HepG2 (cell line): ENCODE data around the gene CCDC120. TPM values are rescaled to one million over a fixed set of nuclear protein-coding genes. Genes with fewer than 3 reads are reported as not detected.

Experiments used
- CEBPB ChIP-seq: IDR thresholded peaks from 2 replicates; pipeline ENCODE4 v1.6.1; 2011; ENCODE audit warnings: low read depth, low read length, improper control_type of control experiment, borderline replicate concordance
- GLI4 ChIP-seq: sonication (generic); formaldehyde crosslinking; IDR thresholded peaks from 2 replicates; pipeline ENCODE4 v1.5.1; 2020; ENCODE audit warnings: missing genetic modification reagents, mild to moderate bottlenecking, moderate library complexity, borderline replicate concordance
- HOXA3 ChIP-seq: sonication (generic); formaldehyde crosslinking; IDR thresholded peaks from 2 replicates; pipeline ENCODE4 v1.5.0; 2020; ENCODE audit warnings: missing genetic modification reagents
- KDM5B ChIP-seq: sonication (generic); formaldehyde crosslinking; IDR thresholded peaks from 2 replicates; pipeline ENCODE4 v1.4.0; 2020; ENCODE audit warnings: missing genetic modification reagents, mild to moderate bottlenecking, borderline replicate concordance
- MAF1 ChIP-seq: sonication (generic); formaldehyde crosslinking; IDR thresholded peaks from 2 replicates; pipeline ENCODE4 v1.5.0; 2020; ENCODE audit warnings: missing genetic modification reagents, borderline replicate concordance
- MAFG ChIP-seq: sonication (generic); formaldehyde crosslinking; IDR thresholded peaks from 2 replicates; pipeline ENCODE4 v1.5.1; 2020; ENCODE audit warnings: mild to moderate bottlenecking, missing genetic modification reagents
- PCBP1 ChIP-seq: fragments of 200-400 bp; formaldehyde crosslinking; IDR thresholded peaks from 2 replicates; pipeline ENCODE4 v1.6.1; 2017; ENCODE audit warnings: mild to moderate bottlenecking, low read depth, low read length, borderline replicate concordance
- PHF8 ChIP-seq: sonication (generic); formaldehyde crosslinking; IDR thresholded peaks from 2 replicates; pipeline ENCODE4 v1.5.0; 2020; ENCODE audit warnings: missing genetic modification reagents
- POGZ ChIP-seq: sonication (generic); formaldehyde crosslinking; IDR thresholded peaks from 2 replicates; pipeline ENCODE4 v1.4.0; 2020; ENCODE audit warnings: mild to moderate bottlenecking, missing genetic modification reagents
- RFX3 ChIP-seq: IDR thresholded peaks from 2 replicates; pipeline ENCODE4 v1.6.1; 2016; ENCODE audit warnings: missing biosample characterization, missing genetic modification reagents
- RFXANK ChIP-seq: IDR thresholded peaks from 2 replicates; pipeline ENCODE4 v1.6.1; 2016
- SP4 ChIP-seq: sonication (generic); formaldehyde crosslinking; IDR thresholded peaks from 2 replicates; pipeline ENCODE4 v1.8.1; 2023; ENCODE audit warnings: mild to moderate bottlenecking, missing genetic modification reagents
- THAP11 ChIP-seq: IDR thresholded peaks from 2 replicates; pipeline ENCODE4 v1.6.1; 2016; ENCODE audit warnings: missing biosample characterization, missing genetic modification reagents
- ZFP90 ChIP-seq: sonication (generic); formaldehyde crosslinking; IDR thresholded peaks from 2 replicates; pipeline ENCODE4 v1.8.0; 2022; ENCODE audit warnings: missing genetic modification reagents, mild to moderate bottlenecking, inconsistent platforms, borderline replicate concordance
- ZNF792 ChIP-seq: IDR thresholded peaks from 2 replicates; pipeline ENCODE4 v1.6.1; 2016
- polyA plus RNA-seq, 8 experiments: library from polyadenylated mRNA; depleted of rRNA in 3 of 8; stranded (reverse) in 7 of 8; unstranded in 1 of 8; fragments of >200 nt; fragmentation: Illumina TruSeq in 4 of 8; extraction: Trizol in 4 of 8; gene quantifications; 2 replicates each; pipeline versions ENCODE4 v1.2.1 to v1.2.3, GENCODE V29; 2011 to 2016; ENCODE audit warnings: low read depth in 4 of 8, missing spikeins in 1 of 8, mixed read lengths in 1 of 8; ENCODE audit not compliant: insufficient read depth in 1 of 8
- total RNA-seq, 5 experiments: library from RNA; depleted of rRNA; stranded (reverse); fragments of >200 nt; fragmentation: Illumina TruSeq; extraction: Trizol; gene quantifications; 2 replicates each; pipeline ENCODE4 v1.2.3, GENCODE V29; 2016; ENCODE audit warnings: low read depth in 1 of 5
- TF ChIP-seq, protein P1 (sequence below): sonication (generic); formaldehyde crosslinking; IDR thresholded peaks from 2 replicates; pipeline ENCODE4 v1.4.0; 2020; ENCODE audit warnings: missing genetic modification reagents
- TF ChIP-seq, protein P2 (sequence below): IDR thresholded peaks from 2 replicates; pipeline ENCODE4 v1.6.1; 2016; ENCODE audit warnings: missing compliant biosample characterization, missing genetic modification reagents, borderline replicate concordance
- TF ChIP-seq, protein P3 (sequence below): sonication (generic); formaldehyde crosslinking; IDR thresholded peaks from 2 replicates; pipeline ENCODE4 v1.4.0; 2020; ENCODE audit warnings: missing genetic modification reagents
- TF ChIP-seq, protein P4 (sequence below): sonication (generic); formaldehyde crosslinking; IDR thresholded peaks from 2 replicates; pipeline ENCODE4 v1.8.0; 2022; ENCODE audit warnings: missing genetic modification reagents, mild to moderate bottlenecking, moderate library complexity, borderline replicate concordance
- TF ChIP-seq, protein P5 (sequence below): sonication (generic); formaldehyde crosslinking; conservative IDR thresholded peaks from 2 replicates; pipeline ENCODE4 v1.8.0; 2022; ENCODE audit warnings: mild to moderate bottlenecking, moderate library complexity, missing genetic modification reagents
- TF ChIP-seq, protein P6 (sequence below): sonication (generic); formaldehyde crosslinking; IDR thresholded peaks from 2 replicates; pipeline ENCODE4 v1.5.0; 2020; ENCODE audit warnings: missing genetic modification reagents, mild to moderate bottlenecking, borderline replicate concordance

Gene CCDC120
- total and polyA plus RNA-seq, 2 of the 13 experiments (the other 11 are each of a cell fraction or from before 2014, with no cell fraction given): 0.89 to 3.2 TPM

DNA sequence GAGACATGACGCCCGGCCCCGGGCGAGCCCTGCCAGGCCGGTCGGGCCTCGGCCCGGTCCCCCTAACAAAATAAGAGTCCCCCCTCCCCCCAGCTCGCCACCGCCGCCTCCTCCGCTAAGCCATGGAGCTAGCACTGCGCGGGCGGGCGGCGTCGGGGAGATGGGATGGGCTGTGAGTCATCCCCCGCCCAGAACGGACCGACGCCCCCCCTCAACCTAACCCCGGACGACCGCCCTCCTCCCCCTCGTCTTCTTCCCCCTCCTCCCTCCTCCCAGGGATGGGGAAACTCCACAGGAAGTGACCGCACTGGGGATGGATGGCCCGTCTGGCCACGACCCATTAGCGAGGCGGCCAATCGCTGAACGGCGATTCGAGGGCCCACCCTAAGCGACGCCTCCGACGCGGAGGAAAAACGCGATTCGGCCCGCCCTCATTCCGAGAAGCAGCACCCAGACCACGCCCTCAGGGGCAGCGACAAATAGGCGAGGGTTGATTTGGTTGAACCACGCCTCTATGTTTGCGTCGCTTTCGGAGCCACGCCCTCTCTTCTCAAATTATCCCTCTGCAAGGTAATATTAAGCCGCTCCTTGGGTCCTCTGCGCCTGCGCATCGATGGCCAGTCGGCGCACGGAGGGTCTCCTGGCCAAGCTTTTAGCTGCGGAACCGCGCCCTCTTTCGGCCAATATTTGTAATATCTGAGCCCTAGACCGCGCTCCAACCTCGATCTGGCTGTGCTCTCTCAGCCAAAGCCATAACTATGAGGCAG lies 15.4 kb upstream of the CCDC120 start, which contains the start of gene TFE3 (continued):
- no peak for TF ChIP-seq KDM5B (CRISPR knock-in tag)
- TF ChIP-seq HOXA3 (CRISPR knock-in tag): peak; percentile 30; the same call in 1 of the 2 replicates
- no peak for TF ChIP-seq GLI4 (CRISPR knock-in tag)
- no peak for TF ChIP-seq ZNF792 (CRISPR knock-in tag)
- TF ChIP-seq MAFG (CRISPR knock-in tag): no peak
- TF ChIP-seq, protein P1, sequence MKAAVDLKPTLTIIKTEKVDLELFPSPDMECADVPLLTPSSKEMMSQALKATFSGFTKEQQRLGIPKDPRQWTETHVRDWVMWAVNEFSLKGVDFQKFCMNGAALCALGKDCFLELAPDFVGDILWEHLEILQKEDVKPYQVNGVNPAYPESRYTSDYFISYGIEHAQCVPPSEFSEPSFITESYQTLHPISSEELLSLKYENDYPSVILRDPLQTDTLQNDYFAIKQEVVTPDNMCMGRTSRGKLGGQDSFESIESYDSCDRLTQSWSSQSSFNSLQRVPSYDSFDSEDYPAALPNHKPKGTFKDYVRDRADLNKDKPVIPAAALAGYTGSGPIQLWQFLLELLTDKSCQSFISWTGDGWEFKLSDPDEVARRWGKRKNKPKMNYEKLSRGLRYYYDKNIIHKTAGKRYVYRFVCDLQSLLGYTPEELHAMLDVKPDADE (CRISPR knock-in tag): no peak
- TF ChIP-seq, protein P2, sequence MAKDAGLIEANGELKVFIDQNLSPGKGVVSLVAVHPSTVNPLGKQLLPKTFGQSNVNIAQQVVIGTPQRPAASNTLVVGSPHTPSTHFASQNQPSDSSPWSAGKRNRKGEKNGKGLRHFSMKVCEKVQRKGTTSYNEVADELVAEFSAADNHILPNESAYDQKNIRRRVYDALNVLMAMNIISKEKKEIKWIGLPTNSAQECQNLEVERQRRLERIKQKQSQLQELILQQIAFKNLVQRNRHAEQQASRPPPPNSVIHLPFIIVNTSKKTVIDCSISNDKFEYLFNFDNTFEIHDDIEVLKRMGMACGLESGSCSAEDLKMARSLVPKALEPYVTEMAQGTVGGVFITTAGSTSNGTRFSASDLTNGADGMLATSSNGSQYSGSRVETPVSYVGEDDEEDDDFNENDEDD: no peak
- TF ChIP-seq, protein P3, sequence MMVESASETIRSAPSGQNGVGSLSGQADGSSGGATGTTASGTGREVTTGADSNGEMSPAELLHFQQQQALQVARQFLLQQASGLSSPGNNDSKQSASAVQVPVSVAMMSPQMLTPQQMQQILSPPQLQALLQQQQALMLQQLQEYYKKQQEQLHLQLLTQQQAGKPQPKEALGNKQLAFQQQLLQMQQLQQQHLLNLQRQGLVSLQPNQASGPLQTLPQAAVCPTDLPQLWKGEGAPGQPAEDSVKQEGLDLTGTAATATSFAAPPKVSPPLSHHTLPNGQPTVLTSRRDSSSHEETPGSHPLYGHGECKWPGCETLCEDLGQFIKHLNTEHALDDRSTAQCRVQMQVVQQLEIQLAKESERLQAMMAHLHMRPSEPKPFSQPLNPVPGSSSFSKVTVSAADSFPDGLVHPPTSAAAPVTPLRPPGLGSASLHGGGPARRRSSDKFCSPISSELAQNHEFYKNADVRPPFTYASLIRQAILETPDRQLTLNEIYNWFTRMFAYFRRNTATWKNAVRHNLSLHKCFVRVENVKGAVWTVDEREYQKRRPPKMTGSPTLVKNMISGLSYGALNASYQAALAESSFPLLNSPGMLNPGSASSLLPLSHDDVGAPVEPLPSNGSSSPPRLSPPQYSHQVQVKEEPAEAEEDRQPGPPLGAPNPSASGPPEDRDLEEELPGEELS (CRISPR knock-in tag): no peak
- TF ChIP-seq THAP11 (CRISPR knock-in tag): no peak; the same call in 1 of the 2 replicates
- TF ChIP-seq ZFP90 (CRISPR knock-in tag): peak; percentile 100; the same call in 1 of the 2 replicates
- peak; percentile 88 for TF ChIP-seq SP4 (CRISPR knock-in tag)
- TF ChIP-seq PHF8 (CRISPR knock-in tag): peak; percentile 53; the same call in 1 of the 2 replicates
- no peak for TF ChIP-seq RFXANK
- no peak for TF ChIP-seq MAF1 (CRISPR knock-in tag)
- TF ChIP-seq PCBP1: no peak
- TF ChIP-seq POGZ (CRISPR knock-in tag): peak; percentile 58
- TF ChIP-seq, protein P4, sequence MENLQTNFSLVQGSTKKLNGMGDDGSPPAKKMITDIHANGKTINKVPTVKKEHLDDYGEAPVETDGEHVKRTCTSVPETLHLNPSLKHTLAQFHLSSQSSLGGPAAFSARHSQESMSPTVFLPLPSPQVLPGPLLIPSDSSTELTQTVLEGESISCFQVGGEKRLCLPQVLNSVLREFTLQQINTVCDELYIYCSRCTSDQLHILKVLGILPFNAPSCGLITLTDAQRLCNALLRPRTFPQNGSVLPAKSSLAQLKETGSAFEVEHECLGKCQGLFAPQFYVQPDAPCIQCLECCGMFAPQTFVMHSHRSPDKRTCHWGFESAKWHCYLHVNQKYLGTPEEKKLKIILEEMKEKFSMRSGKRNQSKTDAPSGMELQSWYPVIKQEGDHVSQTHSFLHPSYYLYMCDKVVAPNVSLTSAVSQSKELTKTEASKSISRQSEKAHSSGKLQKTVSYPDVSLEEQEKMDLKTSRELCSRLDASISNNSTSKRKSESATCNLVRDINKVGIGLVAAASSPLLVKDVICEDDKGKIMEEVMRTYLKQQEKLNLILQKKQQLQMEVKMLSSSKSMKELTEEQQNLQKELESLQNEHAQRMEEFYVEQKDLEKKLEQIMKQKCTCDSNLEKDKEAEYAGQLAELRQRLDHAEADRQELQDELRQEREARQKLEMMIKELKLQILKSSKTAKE: no peak
- TF ChIP-seq CEBPB: no peak
- TF ChIP-seq RFX3 (CRISPR knock-in tag): no peak
- TF ChIP-seq, protein P5, sequence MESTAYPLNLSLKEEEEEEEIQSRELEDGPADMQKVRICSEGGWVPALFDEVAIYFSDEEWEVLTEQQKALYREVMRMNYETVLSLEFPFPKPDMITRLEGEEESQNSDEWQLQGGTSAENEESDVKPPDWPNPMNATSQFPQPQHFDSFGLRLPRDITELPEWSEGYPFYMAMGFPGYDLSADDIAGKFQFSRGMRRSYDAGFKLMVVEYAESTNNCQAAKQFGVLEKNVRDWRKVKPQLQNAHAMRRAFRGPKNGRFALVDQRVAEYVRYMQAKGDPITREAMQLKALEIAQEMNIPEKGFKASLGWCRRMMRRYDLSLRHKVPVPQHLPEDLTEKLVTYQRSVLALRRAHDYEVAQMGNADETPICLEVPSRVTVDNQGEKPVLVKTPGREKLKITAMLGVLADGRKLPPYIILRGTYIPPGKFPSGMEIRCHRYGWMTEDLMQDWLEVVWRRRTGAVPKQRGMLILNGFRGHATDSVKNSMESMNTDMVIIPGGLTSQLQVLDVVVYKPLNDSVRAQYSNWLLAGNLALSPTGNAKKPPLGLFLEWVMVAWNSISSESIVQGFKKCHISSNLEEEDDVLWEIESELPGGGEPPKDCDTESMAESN (CRISPR knock-in tag): peak; percentile 57; the same call in 1 of the 2 replicates
- TF ChIP-seq, protein P6, sequence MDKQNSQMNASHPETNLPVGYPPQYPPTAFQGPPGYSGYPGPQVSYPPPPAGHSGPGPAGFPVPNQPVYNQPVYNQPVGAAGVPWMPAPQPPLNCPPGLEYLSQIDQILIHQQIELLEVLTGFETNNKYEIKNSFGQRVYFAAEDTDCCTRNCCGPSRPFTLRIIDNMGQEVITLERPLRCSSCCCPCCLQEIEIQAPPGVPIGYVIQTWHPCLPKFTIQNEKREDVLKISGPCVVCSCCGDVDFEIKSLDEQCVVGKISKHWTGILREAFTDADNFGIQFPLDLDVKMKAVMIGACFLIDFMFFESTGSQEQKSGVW (CRISPR knock-in tag): no peak
